ENCODE data around the gene GPR21.

GRCh38 chr9:123026425-123026824 lies 7.0 kb upstream of the GPR21 start:
- TF ChIP-seq CTCF (IDR thresholded peaks at IDR 0.05; ENCODE audit: insufficient read depth, low read length, poor library complexity, severe bottlenecking) = no peak
- no peak for TF ChIP-seq EZH2phosphoT487 (conservative IDR thresholded peaks at IDR 0.05; ENCODE audit: low read length)
